Activated CD4-positive, alpha-beta memory T cell treated with anti-CD3 and anti-CD28 coated beads, Interleukin-2, amount 10 ng/mL, durations not matched to agents 7 days and 5 days (primary cell): ENCODE measurements around the gene HNF1A. TPM values are rescaled to one million over a fixed set of nuclear protein-coding genes. Genes with fewer than 3 reads are reported as not detected.
A peak's percentile ranks its signal among the peaks of the same experiment; 100 is the strongest.

ENCODE experiments used
- CTCF ChIA-PET: fragments of 350-600 bp; sonication (Branson Sonifier 250); formaldehyde crosslinking; loops from one replicate; lab custom pipeline; 2021; ENCODE audit warnings: antibody characterized with exemption, inconsistent platforms; lab: Charles Lee
- POLR2A ChIA-PET: fragments of 350-600 bp; sonication (Branson Sonifier 250); formaldehyde crosslinking; loops from one replicate; lab custom pipeline; 2021; ENCODE audit warnings: antibody characterized with exemption; lab: Charles Lee
- DNase-seq: peaks from one replicate; pipeline ENCODE4 v3.0.0-alpha.2; 2020
- H3K27ac Mint-ChIP-seq: one replicate; pipeline ENCODE4 v1.8.0; 2021; ENCODE audit warnings: mild to moderate bottlenecking, mixed read lengths
- H3K27me3 Mint-ChIP-seq: one replicate; pipeline ENCODE4 v1.8.0; 2021; ENCODE audit warnings: mixed read lengths
- H3K36me3 Mint-ChIP-seq: one replicate; pipeline ENCODE4 v1.8.0; 2021; ENCODE audit warnings: low read depth, mixed read lengths
- H3K4me1 Mint-ChIP-seq: one replicate; pipeline ENCODE4 v1.8.0; 2021; ENCODE audit warnings: mixed read lengths
- H3K4me3 Mint-ChIP-seq: one replicate; pipeline ENCODE4 v1.8.0; 2021; ENCODE audit warnings: mild to moderate bottlenecking, mixed read lengths
- H3K9me3 Mint-ChIP-seq: one replicate; pipeline ENCODE4 v1.8.0; 2021; ENCODE audit warnings: mixed read lengths
- total RNA-seq, 2 experiments: library from RNA; stranded (reverse); gene quantifications; one replicate each; pipeline ENCODE4 v1.2.3, GENCODE V29; 2021

The HNF1A gene
- total RNA-seq, 2 experiments from 2014 or later, result not detected

- no peak overlapping the region for H3K27ac Mint-ChIP-seq
- H3K4me3 Mint-ChIP-seq, result no peak overlapping the region
- H3K36me3 Mint-ChIP-seq, result peaks cover 34% of the 10 kb centered on the region
- CTCF ChIA-PET, result no interaction called here
- no peaks in the 10 kb centered on the region for H3K9me3 Mint-ChIP-seq
- no peak for DNase-seq
- H3K27me3 Mint-ChIP-seq, result no peaks in the 10 kb centered on the region
- H3K4me1 Mint-ChIP-seq, result peaks cover 6% of the 10 kb centered on the region
- POLR2A ChIA-PET, result interaction anchor here (0.6 kb wide), 1 partner anchor 504 kb away, joined by 3 read pairs; no protein-coding TSS in a partner anchor
Observed at GRCh38 chr12:121008347-121009098, 30.2 kb downstream of the HNF1A start.

- Mint-ChIP-seq H3K27ac (no peak overlapping the region), H3K27me3 (no peaks in the 10 kb centered on the region), H3K9me3 (no peaks in the 10 kb centered on the region), H3K36me3 (peaks cover 26% of the 10 kb centered on the region), H3K4me3 (no peak overlapping the region), H3K4me1 (peaks cover 11% of the 10 kb centered on the region)
- CTCF ChIA-PET, result interaction anchor here (0.8 kb wide), 1 partner anchor 361 kb away, joined by 3 read pairs; no protein-coding TSS in a partner anchor
- DNase-seq, result no peak
- POLR2A ChIA-PET, result interaction anchor here (1.0 kb wide), 1 partner anchor 50 kb away, joined by 3 read pairs; no protein-coding TSS in a partner anchor
Observed at GRCh38 chr12:121009741-121010140, 31.4 kb downstream of the HNF1A start.

- Mint-ChIP-seq H3K9me3 (no peaks in the 10 kb centered on the region), H3K36me3 (peaks cover 19% of the 10 kb centered on the region), H3K27me3 (no peaks in the 10 kb centered on the region), H3K4me3 (no peak overlapping the region), H3K27ac (no peak overlapping the region), H3K4me1 (peaks cover 18% of the 10 kb centered on the region)
- no peak for DNase-seq
- ChIA-PET CTCF (no interaction called here), POLR2A (no interaction called here)
Observed at GRCh38 chr12:121010860-121011259, 32.5 kb downstream of the HNF1A start.

GRCh38 chr12:121011820-121012219 is 33.5 kb downstream of the HNF1A start:
- ChIA-PET POLR2A (no interaction called here), CTCF (no interaction called here)
- no peak for DNase-seq
- H3K27ac Mint-ChIP-seq, result no peak overlapping the region
- H3K4me1 Mint-ChIP-seq, result peaks cover 23% of the 10 kb centered on the region
- H3K27me3 Mint-ChIP-seq, result no peaks in the 10 kb centered on the region
- peaks cover 19% of the 10 kb centered on the region for H3K36me3 Mint-ChIP-seq
- H3K4me3 Mint-ChIP-seq, result no peak overlapping the region
- H3K9me3 Mint-ChIP-seq, result no peaks in the 10 kb centered on the region

- Mint-ChIP-seq H3K27me3 (no peaks in the 10 kb centered on the region), H3K4me1 (peaks cover 23% of the 10 kb centered on the region), H3K27ac (no peak overlapping the region), H3K36me3 (peaks cover 22% of the 10 kb centered on the region), H3K9me3 (no peaks in the 10 kb centered on the region), H3K4me3 (no peak overlapping the region)
- CTCF ChIA-PET, result interaction anchor here (0.7 kb wide), 1 partner anchor 21 kb away, joined by 4 read pairs; no protein-coding TSS in a partner anchor
- no peak for DNase-seq
- POLR2A ChIA-PET, result no interaction called here
Observed at GRCh38 chr12:121013715-121014114, 35.4 kb downstream of the HNF1A start.

- POLR2A ChIA-PET, result interaction anchor here (0.7 to 2.7 kb wide), 7 partner anchors 11 to 44 kb away, joined by 3 to 25 read pairs (median 3); partner anchors contain the start of gene OASL
- peak within 1 kb of the TSS; percentile 90 for H3K4me3 Mint-ChIP-seq
- CTCF ChIA-PET, result interaction anchor here (1.5 to 2.4 kb wide), 2 partner anchors 11 to 44 kb away, joined by 6 to 9 read pairs; no protein-coding TSS in a partner anchor
- DNase-seq, result peak; percentile 94
- H3K9me3 Mint-ChIP-seq, result no peaks in the 10 kb centered on the region
- peaks cover 23% of the 10 kb centered on the region for H3K4me1 Mint-ChIP-seq
- peaks cover 33% of the 10 kb centered on the region for H3K36me3 Mint-ChIP-seq
- peak within 1 kb of the TSS; percentile 71 for H3K27ac Mint-ChIP-seq
- no peaks in the 10 kb centered on the region for H3K27me3 Mint-ChIP-seq
Observed at GRCh38 chr12:121015825-121016766, 37.8 kb downstream of the HNF1A start, which contains the start of gene C12orf43. Gene C12orf43, minus strand, starts transcription at chr12:121016487. Its CDS starts 13 bp downstream, at chr12:121016474.

GRCh38 chr12:121017966-121018491 is 39.7 kb downstream of the HNF1A start:
- DNase-seq, result no peak
- Mint-ChIP-seq H3K27me3 (no peaks in the 10 kb centered on the region), H3K27ac (no peak overlapping the region), H3K4me1 (peaks cover 23% of the 10 kb centered on the region), H3K9me3 (no peaks in the 10 kb centered on the region), H3K4me3 (no peak overlapping the region), H3K36me3 (peaks cover 37% of the 10 kb centered on the region)
- ChIA-PET CTCF (interaction anchor here (0.7 to 2.4 kb wide), 4 partner anchors 12 to 42 kb away, joined by 3 to 9 read pairs (median 7); no protein-coding TSS in a partner anchor), POLR2A (interaction anchor here (1.0 to 2.2 kb wide), 2 partner anchors 11 to 16 kb away, joined by 3 to 25 read pairs; no protein-coding TSS in a partner anchor)

GRCh38 chr12:121018860-121019617 is 40.7 kb downstream of the HNF1A start:
- ChIA-PET CTCF (interaction anchor here (0.7 to 1.0 kb wide), 2 partner anchors 8 to 11 kb away, joined by 5 to 8 read pairs; no protein-coding TSS in a partner anchor), POLR2A (interaction anchor here (1.1 to 1.4 kb wide), 2 partner anchors 15 to 41 kb away, joined by 3 to 10 read pairs; no protein-coding TSS in a partner anchor)
- peaks cover 45% of the 10 kb centered on the region for H3K36me3 Mint-ChIP-seq
- H3K4me1 Mint-ChIP-seq, result peaks cover 19% of the 10 kb centered on the region
- H3K9me3 Mint-ChIP-seq, result no peaks in the 10 kb centered on the region
- H3K27me3 Mint-ChIP-seq, result no peaks in the 10 kb centered on the region
- no peak for DNase-seq
- no peak overlapping the region for H3K4me3 Mint-ChIP-seq
- no peak overlapping the region for H3K27ac Mint-ChIP-seq

GRCh38 chr12:121021754-121022153 is 43.4 kb downstream of the HNF1A start:
- H3K27me3 Mint-ChIP-seq, result no peaks in the 10 kb centered on the region
- H3K9me3 Mint-ChIP-seq, result no peaks in the 10 kb centered on the region
- ChIA-PET CTCF (interaction anchor here (0.7 kb wide), 1 partner anchor 38 kb away, joined by 3 read pairs; no protein-coding TSS in a partner anchor), POLR2A (no interaction called here)
- no peaks in the 10 kb centered on the region for H3K4me1 Mint-ChIP-seq
- H3K36me3 Mint-ChIP-seq, result peaks cover 61% of the 10 kb centered on the region
- H3K4me3 Mint-ChIP-seq, result no peak overlapping the region
- DNase-seq, result no peak
- H3K27ac Mint-ChIP-seq, result no peak overlapping the region

- H3K4me1 Mint-ChIP-seq, result peaks cover 3% of the 10 kb centered on the region
- no peak overlapping the region for H3K4me3 Mint-ChIP-seq
- H3K36me3 Mint-ChIP-seq, result peaks cover 71% of the 10 kb centered on the region
- POLR2A ChIA-PET, result no interaction called here
- no peak overlapping the region for H3K27ac Mint-ChIP-seq
- CTCF ChIA-PET, result no interaction called here
- no peaks in the 10 kb centered on the region for H3K27me3 Mint-ChIP-seq
- no peaks in the 10 kb centered on the region for H3K9me3 Mint-ChIP-seq
- no peak for DNase-seq
Observed at GRCh38 chr12:121022713-121023112, 44.4 kb downstream of the HNF1A start.

GRCh38 chr12:121023799-121024198 is 45.5 kb downstream of the HNF1A start:
- peaks cover 78% of the 10 kb centered on the region for H3K36me3 Mint-ChIP-seq
- H3K4me3 Mint-ChIP-seq, result no peak overlapping the region
- no peak overlapping the region for H3K27ac Mint-ChIP-seq
- no peaks in the 10 kb centered on the region for H3K9me3 Mint-ChIP-seq
- no peak for DNase-seq
- H3K4me1 Mint-ChIP-seq, result peaks cover 9% of the 10 kb centered on the region
- ChIA-PET POLR2A (no interaction called here), CTCF (no interaction called here)
- H3K27me3 Mint-ChIP-seq, result no peaks in the 10 kb centered on the region
